ENCODE data around the gene AVPI1. TPM values are rescaled to one million over a fixed set of nuclear protein-coding genes. Genes with fewer than 3 reads are reported as not detected.

The AVPI1 gene
- total and polyA plus RNA-seq, 8 donors, result 2.3 to 38.2 (median 19.6) TPM

DNA sequence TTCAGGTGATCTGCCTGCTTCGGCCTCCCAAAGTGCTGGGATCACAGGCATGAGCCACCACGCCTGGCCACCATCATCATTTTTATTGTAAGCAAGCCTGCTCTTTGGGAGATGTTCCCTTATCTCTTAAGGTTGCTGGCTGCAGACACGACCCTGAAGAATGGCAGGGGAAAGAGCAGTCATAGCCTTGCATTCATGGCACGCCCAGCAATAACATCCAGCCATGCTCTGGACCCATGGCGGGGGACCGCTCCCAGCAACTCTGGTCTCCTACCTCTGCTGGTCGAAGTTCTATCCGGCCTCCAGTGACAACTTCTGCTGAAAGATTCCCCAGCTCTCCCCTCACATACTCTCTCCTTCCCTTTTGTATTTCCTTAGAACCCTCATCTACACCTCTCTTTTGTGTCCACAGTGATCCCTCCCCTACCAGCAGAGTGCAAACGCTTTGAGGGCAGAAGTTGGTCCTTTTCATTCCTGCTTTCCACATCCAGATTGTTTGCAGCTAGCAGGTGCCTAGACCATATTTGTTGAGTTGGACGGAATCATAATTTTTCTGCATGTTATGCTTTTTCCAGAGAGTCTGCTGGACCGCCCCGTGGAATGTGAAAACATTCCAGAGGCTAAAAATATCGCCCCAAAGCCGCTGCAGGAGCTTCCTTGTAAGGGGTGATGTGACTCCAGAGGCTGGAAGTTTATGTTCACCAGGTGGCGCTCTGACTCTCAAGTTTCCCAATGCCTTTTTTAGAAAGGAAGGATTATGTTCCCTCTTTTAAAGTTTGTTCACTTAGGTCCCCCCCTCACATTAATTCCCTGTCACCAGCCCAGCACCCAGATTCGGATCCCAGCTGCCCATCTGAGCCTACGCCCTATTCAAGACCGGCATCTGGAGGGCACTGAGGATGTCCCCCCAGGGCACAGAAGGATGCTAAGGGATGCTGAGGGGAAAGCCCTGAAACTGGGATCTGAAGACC is 22.2 kb upstream of the AVPI1 start:
- Histone ChIP-seq H3K27me3 (no peaks in the 10 kb centered on the region), H3K36me3 (no peaks in the 10 kb centered on the region), H3K9me3 (no peaks in the 10 kb centered on the region), H3K27ac (peak overlapping the region in 3 of 5 donors; percentile 53 to 82 (median 55)), H3K4me1 (peaks cover 10 to 40% (median 30%) of the 10 kb centered on the region in 4 donors), H3K4me3 (no peak overlapping the region)
- peak in 2 of 3 donors; percentile 4 to 31 for TF ChIP-seq POLR2AphosphoS5 (IDR thresholded peaks at IDR 0.05)
- no peak for TF ChIP-seq EP300 (IDR thresholded peaks at IDR 0.05)
- TF ChIP-seq, protein P1, sequence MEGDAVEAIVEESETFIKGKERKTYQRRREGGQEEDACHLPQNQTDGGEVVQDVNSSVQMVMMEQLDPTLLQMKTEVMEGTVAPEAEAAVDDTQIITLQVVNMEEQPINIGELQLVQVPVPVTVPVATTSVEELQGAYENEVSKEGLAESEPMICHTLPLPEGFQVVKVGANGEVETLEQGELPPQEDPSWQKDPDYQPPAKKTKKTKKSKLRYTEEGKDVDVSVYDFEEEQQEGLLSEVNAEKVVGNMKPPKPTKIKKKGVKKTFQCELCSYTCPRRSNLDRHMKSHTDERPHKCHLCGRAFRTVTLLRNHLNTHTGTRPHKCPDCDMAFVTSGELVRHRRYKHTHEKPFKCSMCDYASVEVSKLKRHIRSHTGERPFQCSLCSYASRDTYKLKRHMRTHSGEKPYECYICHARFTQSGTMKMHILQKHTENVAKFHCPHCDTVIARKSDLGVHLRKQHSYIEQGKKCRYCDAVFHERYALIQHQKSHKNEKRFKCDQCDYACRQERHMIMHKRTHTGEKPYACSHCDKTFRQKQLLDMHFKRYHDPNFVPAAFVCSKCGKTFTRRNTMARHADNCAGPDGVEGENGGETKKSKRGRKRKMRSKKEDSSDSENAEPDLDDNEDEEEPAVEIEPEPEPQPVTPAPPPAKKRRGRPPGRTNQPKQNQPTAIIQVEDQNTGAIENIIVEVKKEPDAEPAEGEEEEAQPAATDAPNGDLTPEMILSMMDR (IDR thresholded peaks at IDR 0.05), result peak in 5 of 7 experiments; percentile 22 to 65 (median 43)
- no peak for TF ChIP-seq POLR2A (IDR thresholded peaks at IDR 0.05)
- intact Hi-C loops (cut with DNase I; ENCODE audit: low total_unique reads), result no loop called here
- 34 to 42% (median 39%) methylated on average over 18 of the region's 18 CpGs for WGBS, 5 donors
- peak; percentile 72 to 92 for DNase-seq

DNA sequence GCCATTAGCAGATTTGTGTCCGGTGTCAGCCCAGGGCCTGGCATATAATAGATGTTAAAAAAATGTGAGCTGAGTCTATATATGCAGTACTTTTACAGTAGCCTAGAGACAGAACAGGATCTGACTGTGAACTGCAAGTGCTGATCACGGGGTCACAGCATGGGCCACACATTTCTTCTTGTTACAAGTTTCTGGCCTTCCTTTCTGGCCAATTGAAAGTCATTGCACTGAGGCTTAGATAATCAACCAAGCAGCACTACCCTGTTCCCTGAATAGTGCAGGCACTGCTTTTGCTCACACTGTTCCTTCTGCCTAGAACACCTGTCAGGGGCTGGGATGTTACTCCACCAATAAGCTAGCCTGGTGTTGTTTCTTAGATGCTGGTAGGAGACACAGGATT is 21.1 kb upstream of the AVPI1 start:
- Histone ChIP-seq H3K4me3 (no peak overlapping the region), H3K36me3 (no peaks in the 10 kb centered on the region), H3K9me3 (no peaks in the 10 kb centered on the region), H3K27me3 (no peaks in the 10 kb centered on the region), H3K27ac (peak overlapping the region in 2 of 5 donors; percentile 53 to 82), H3K4me1 (peaks cover 4 to 31% (median 25%) of the 10 kb centered on the region in 4 donors)
- WGBS, 5 donors, result 78 to 92% (median 84%) methylated on average over 2 of the region's 2 CpGs
- no peak for TF ChIP-seq POLR2A (IDR thresholded peaks at IDR 0.05)
- TF ChIP-seq EP300 (IDR thresholded peaks at IDR 0.05), result no peak
- TF ChIP-seq, protein P1 (IDR thresholded peaks at IDR 0.05), result no peak
- no peak for TF ChIP-seq POLR2AphosphoS5 (IDR thresholded peaks at IDR 0.05)
- intact Hi-C loops (cut with DNase I; ENCODE audit: low total_unique reads), result no loop called here
- DNase-seq, result no peak

DNA sequence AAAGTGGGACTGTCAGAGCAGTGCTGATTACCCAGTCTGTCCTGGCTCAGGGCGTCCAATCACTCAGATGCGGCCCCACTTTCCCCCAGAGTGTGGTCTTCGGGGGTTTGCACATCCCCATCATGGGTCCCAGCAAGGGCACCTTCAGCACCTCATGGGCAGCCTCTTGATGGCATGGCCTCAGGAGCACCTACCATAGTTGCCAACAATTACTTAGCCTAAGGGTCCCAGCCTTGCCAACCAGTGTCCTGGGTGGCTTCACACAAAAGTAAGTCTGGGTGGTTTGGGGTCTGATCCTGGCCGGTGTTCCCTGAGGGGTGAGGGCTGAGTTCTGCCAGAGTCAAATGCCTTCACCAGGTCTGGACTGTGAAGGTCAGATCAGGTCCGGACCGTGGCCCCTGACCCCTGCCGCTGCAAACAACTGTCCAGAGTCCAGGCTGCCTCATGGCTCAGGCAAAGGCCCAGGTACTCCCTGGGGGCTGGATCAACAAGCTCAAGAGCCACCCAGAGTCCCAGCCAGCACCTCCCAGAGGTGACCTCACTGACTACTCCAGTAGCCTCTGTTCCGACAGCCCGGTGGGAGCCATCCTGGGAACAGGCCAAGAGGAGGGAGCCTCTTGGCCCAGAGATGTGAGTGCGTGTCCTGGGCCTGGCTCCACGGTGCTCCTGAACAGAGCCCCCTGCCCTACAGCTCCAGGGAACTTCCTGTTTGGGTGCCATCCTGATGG is 20.3 kb upstream of the AVPI1 start:
- intact Hi-C loops (cut with DNase I; ENCODE audit: low total_unique reads), result no loop called here
- Histone ChIP-seq H3K27ac (peak overlapping the region in 1 of 5 donors; percentile 82), H3K4me3 (no peak overlapping the region), H3K27me3 (no peaks in the 10 kb centered on the region), H3K4me1 (peaks cover 0 to 22% (median 17%) of the 10 kb centered on the region in 4 donors), H3K36me3 (no peaks in the 10 kb centered on the region), H3K9me3 (no peaks in the 10 kb centered on the region)
- WGBS, 5 donors, result 82 to 86% (median 85%) methylated on average over 5 to 11 of the region's 11 CpGs
- DNase-seq, result no peak
- TF ChIP-seq POLR2AphosphoS5 (IDR thresholded peaks at IDR 0.05), result no peak
- TF ChIP-seq, protein P1 (IDR thresholded peaks at IDR 0.05), result no peak
- TF ChIP-seq EP300 (IDR thresholded peaks at IDR 0.05), result no peak

DNA sequence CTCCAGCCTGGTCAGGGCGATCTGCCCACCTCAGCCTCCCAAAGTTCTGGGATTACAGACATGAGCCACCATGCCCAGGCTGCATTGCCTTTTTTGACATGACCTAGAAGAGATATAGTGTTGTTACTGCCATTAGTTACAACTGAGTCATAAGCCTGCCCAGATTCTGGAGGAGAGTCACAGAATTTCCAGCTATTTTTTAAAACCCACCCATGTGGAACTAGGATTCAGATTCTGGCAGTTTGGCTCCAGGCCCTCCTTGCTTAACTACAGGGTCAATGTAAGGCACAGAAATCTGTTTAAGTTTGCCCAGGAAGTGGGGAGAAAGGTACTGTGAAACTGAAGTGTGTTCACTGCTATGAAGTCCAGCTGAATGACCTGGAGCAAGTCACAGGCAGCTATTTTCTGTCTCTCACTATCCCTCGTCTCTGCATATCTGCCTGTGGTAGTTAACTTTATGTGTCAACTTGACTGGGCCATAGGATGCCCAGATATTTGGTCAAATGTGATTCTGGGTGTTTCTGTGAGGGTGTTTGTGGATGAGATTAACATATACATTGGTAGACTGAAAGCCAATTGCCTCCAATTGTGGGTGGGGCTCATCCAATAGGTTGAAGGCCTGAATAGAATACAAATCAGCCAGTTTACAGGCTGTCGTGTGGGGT is 18.1 kb upstream of the AVPI1 start:
- H3K36me3 ChIP-seq, result no peaks in the 10 kb centered on the region
- TF ChIP-seq, protein P1 (IDR thresholded peaks at IDR 0.05), result no peak
- TF ChIP-seq POLR2AphosphoS5 (IDR thresholded peaks at IDR 0.05) (no peak), POLR2A (IDR thresholded peaks at IDR 0.05) (no peak), EP300 (IDR thresholded peaks at IDR 0.05) (no peak)
- 78 to 91% (median 87%) methylated on average over 3 of the region's 3 CpGs for WGBS, 5 donors
- no peaks in the 10 kb centered on the region for H3K9me3 ChIP-seq
- no peak for DNase-seq
- H3K4me1 ChIP-seq, result peaks cover 0 to 29% (median 15%) of the 10 kb centered on the region in 4 donors
- no peak overlapping the region for H3K4me3 ChIP-seq
- intact Hi-C loops (cut with DNase I; ENCODE audit: low total_unique reads), result no loop called here
- no peak overlapping the region for H3K27ac ChIP-seq
- no peaks in the 10 kb centered on the region for H3K27me3 ChIP-seq
